GM10847 (cell line): ENCODE measurements around the gene ZNF888.
A peak's percentile ranks its signal among the peaks of the same experiment; 100 is the strongest.

Experiments used
- POLR2A ChIP-seq: IDR thresholded peaks from 2 replicates; pipeline ENCODE4 v1.6.1; 2011; ENCODE audit not compliant: insufficient read length; ENCODE audit errors: extremely low read depth

ZNF888 gene

DNA sequence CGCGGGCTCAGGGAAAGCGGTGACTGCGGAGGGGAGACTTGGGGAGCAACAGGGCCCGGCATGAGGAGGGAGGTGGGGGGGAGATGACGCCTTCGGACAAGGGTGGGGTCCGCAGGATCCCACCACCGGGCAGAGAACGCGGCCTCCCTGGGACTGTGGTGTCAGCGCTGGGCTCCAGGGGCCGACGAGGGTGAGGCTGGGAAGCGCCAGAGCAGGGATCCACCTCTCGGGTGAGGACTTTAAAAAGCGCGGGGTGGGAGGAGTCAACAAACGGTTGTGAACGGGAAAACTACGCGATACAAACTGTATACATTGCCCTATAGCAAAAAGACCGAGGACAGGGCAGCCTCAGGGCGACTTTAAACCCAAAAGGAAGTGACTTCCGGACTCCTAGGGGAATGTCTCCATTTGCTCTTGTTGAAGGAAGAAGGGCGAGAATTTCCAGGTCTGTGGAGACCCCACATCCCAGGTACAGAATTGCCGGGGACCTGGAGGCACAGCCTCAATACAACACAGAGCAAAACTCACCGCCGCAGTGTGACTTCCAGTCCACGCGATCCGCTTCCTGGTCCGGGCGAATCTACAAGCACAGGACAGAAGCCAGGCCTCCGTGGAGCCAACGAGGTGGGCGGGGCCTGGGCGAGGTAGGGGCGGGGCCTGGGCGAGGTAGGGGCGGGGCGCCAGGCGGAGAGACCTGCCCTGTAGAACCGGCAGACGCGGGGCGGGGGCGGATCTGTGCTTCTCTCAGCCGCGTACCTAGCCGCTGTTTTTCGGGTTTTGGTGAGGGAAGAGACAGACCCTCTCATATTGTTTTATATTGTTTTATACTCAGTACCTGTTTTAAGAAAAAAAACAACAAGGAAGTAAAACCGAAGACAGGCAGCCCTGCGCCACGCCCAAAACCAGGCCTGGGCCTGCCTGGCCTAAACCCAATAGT lies at the start of gene ZNF888:
TSS of gene ZNF888 (minus strand) at position 588 of the 937 bp plus-strand sequence. CDS start 5,555 bp downstream, outside the sequence.
- peak; percentile 64 for TF ChIP-seq POLR2A

DNA sequence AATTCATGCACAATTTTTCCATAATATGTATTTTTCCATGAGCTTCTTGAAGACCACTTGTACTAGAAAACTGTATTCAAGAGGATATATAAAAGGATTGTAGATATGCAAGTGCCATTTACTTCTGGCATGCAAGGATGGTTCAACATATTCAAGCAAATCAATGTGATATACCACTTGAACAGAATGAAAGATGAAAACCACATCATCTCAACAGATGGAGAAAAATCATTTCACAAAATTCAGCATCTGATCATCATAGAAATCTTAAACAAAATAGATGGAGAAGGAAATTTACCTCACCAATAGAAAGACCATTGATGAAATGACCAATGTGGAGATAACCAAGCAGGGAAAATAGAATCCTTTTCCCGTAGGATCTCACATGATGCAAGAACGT lies 44.5 kb upstream of the ZNF888 start:
- TF ChIP-seq POLR2A: no peak

DNA sequence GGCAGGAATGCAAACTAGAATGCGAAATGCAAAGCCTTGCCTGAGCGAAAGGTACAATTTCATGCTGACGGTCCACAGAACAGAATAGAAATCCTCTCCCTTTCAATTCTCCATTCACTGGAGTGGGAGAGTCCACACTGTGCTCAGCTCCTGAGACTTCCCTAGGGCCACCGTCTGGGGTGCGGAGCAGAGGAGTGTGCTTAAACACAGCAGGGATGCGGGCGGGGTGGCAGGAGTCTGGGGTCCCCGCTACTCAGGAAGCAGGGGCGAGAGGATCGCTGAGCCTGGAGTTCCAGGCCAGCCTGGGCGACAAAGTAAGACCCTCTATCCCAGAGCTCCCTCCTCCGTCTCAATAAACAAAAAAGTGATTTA lies 40.0 kb upstream of the ZNF888 start:
- no peak for TF ChIP-seq POLR2A

DNA sequence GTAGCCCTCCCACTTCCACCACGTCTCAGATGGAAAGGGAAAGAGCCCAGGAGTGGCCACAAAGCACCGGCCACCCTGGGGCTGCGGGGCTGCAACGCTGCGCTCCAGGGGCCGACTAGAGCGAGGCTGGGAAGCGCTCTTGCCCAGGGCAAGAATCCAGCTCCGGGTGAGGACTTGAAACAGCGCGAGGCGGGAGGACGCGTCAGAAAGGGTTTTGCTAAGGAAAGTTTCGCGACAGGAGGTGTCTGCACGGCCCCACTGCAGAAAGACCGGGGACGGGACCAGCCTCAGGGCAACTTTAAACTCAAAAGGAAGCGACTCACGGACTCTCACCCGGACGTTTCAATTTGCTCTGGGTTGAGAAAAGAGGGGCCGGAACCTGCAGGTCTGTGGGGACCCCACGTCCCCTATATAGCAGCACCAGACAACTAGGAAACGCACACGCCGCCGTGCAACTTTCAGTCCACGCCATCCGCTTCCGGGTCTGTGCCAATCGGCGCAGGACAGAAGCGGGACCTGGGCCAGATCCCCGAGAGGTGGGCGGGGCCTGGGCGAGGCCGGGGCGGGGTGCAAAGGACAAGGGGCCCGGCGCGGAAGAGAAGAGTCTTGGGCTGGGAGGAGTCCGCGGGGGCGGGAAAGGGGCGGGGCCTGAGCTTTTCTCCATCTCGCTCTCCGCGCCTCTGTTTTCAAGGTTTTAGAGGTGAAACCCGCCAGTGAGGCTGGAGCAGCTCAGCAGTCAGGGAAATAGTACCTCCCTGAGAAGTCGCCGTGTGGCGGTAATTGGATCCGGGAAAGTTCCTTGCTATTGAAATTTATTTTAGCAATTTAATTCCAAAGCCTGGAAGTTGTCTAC lies 39.4 kb upstream of the ZNF888 start, which contains the start of gene ZNF816:
TSS of gene ZNF816 (minus strand) at position 488 of the 853 bp plus-strand sequence. CDS start 6,792 bp downstream, outside the sequence.
- peak; percentile 62 for TF ChIP-seq POLR2A

DNA sequence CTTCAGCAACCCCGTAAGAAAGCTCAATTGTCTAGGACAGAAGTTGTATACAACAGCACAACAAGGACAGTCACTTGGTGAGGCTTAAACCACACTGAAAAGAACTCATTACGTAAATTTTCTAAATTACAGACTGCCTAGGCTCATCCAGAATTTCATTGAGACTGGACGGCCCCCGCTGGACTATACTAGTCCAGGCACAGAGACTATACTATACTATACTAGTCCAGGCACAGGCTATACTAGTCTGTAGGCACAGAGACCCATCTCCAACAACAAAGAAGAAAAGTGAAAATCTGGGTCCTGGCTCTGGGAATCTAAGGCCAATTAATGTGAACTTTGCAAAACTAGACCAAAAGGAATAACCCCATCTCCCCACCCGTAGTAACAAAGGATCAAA lies 38.8 kb upstream of the ZNF888 start:
- no peak for TF ChIP-seq POLR2A

DNA sequence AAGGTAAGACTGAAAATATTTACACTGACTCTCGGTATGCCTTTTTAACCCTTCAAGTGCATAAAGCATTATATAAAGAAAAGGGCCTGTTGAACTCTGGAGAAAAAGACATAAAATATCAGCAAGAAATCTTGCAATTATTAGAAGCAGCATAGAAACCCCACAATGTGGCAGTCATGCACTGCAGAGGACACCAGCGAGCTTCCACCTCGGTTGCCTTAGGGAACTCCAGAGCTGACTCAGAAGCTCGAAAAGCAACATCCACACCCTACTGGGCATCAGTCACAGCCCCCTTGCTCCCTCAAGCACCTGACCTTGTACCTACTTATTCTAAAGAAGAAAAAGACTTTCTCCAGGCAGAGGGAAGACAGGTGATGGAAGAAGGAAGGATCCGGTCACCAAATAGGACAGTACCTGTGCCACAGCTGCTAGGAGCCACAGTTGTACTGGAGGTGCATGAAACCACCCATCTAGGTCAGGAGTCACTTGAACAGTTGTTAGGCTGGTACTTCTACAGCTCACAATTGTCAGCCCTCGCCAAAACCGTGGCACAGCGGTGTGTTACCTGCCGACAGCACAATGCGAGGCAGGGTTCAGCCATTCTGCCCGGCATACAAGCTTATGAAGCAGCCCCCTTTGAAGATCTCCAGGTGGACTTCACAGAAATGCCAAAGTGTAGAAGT lies 36.5 kb upstream of the ZNF888 start:
- no peak for TF ChIP-seq POLR2A

DNA sequence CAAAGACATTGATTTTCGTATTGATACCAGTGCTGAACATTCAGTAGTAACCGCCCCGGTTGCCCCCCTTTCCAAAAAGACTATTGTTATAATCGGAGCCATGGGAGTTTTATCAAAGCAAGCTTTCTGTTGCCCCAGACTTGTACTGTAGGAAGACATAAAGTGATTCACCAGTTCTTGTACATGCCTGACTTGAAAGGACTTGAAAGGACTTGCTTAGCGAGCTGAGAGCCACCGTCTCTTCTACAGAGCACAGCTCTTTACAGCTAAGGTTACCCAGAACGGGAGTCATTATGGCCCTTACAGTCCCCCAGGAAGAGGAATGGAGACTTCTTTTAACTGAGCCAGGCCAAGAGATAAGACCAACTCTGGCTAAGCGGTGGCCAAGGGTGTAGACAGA lies 34.4 kb upstream of the ZNF888 start:
- TF ChIP-seq POLR2A: no peak

DNA sequence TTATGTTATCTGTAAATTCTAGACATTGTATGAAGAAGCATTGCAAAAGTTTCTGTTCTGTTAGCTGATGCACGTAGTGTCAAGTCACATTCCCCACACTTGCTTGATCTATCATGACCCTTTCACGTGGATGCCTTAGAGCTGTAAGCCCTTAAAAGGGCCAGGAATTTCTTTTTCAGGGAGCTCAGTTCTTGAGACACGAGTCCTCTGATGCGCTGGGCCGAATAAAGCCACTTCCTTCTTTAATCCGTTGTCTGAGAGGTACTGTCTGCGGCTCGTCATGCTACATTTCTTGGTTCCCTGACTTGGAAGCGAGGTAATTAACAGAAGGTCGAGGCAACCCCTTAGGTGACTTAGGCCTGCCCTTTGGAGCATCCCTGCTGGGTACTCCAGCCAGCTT lies 33.7 kb upstream of the ZNF888 start:
- TF ChIP-seq POLR2A: no peak

DNA sequence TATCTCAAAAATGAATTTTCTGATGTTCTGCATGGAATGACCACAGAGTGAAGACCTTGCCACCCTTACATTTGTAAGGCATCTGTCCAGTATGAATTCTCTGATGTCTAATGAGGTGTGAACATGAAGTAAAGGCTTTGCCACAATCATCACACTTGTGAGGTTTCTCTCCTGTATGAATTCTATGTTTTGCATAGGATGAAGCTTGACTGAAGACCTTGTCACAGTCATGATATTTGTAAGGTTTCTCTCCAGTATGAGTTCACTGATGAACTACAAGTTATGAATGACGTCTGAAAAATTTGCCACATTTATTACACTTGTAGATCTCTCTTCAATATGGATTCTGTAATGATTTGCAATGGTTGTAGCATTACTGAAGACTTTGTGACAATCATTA lies 26.2 kb upstream of the ZNF888 start:
- no peak for TF ChIP-seq POLR2A

DNA sequence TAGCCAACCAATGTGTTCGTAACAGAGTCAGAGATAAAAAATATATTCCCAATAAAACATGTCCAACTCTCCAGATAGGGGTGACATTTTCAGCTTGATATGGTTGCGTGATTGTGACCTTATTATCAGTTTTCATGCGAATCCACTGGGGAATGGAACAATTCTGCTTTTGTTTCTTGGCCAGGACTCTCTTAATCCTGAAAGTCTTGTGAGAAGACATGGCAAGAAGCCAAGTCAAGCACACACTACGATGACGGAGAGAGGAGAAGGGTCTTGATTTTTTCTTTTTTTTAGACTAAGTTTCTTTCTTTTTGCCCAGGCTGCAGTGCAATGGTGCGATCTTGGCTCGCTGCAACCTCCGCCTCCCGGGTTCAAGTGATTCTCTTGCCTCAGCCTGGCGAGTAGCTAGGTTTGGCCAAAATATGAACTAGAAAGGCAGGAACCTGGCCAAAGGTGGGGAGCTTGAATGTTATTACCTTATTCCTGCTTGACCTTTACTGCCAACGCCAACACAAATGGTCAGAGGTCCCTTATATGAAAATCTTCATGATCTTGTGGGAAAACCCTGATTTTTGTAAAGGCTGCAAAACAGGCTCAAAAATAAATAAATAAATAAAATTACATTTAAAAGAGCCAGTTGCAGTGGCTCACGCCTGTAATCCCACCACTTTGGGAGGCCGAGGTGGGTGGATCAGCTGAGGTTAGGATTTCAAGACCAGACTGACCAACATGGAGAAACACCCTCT lies 25.0 kb upstream of the ZNF888 start:
- TF ChIP-seq POLR2A: no peak

DNA sequence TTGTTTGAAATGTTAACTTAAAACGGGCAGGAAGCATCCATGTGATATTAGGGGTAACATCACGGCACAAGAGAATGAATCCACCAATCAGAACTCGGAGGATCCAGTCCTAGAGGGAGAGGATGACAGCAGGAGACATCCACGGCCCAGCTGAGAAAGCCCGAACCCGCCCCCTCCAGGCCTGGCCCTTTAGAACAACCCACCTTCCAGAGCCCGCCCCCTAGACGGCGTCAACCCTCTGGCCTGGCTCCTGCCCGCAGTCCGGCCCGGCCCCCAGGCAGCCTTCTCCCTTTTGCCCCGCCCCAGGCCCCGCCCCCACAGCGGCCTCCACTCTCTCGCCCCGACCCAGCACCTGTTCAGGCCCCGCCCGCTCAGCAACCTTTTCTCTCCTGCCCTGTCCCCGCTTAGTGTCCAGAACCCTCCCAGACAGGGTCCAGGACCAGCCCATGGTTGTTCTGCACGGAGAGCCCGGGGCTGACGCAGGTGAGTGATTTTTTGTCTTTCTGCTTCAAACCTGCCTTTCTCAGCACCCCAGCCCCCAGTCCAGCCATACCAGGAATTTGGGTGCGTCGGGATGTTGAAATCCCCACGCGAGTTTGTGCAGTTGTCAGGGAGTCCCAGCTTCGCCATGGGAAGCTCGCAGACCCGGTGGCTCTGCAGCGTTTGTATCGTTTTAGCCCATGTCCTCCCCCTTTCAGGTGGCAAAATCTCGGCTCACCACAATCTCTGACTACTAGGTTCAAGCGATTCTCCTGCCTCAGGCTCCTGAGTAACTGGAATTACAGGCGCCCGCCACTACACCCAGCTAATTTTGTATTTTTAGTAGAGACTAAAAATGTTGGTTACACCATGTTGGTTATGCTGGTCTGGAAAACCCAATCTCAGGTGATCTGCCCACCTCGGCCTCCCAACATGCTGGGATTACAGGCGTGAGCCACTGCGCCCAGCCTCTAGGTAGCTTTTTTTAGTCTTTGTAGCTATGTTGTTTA lies 23.4 kb upstream of the ZNF888 start:
- TF ChIP-seq POLR2A: no peak

DNA sequence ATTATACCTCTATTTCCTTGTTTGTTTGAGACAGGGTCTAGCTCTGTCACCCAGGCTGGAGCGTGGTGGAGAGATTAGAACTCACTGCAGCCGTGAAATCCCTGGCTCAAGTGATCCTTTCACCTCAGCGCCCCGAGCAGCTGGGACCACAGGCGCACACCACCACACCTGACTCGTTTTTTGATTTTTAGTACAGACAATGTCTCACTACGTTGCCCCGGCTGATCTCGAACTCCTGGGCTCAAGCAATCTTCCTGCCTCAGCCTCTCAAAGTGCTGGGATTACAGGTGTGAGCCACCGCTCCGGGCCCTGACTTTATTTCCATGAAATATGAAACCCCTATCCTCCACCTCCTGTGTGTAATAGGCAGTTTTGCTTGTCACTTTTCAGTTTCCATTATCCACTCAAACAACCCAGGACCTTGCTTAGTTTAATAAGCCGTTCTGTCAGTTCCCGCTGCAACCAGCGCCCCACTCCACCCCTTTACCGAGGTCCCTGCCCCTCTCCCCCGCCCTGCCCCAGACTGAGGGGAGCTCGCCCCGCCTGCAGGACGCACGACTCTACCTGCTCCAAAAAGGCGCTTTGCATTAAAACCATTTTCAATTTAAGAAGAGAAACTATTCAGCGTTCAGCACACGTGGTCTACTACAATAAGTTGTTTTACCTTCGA lies 22.6 kb upstream of the ZNF888 start:
- no peak for TF ChIP-seq POLR2A
